ENCODE measurements around the gene SPIC.

The SPIC gene

DNA sequence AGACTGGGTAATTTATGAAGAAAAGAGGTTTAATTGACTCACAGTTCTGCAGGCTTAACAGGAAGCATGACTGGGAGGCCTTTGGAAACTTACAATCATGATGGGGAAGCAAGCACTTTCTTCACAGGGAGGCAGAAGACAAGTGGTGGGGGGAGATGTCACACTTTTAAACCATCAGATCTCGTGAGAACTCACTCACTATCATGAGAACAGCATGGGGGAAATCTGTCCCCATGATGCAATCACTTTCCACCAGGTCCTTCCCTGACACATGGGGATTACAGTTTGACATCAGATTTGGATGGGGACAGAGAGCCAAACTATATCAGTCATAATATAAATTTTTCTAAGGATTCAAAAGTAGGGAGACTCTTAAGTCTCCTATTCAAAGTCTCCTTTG lies 46.0 kb downstream of the SPIC start:
- no peak overlapping the region for H3K4me3 ChIP-seq (ENCODE audit: low read depth, low read length)
- TF ChIP-seq, protein P1, sequence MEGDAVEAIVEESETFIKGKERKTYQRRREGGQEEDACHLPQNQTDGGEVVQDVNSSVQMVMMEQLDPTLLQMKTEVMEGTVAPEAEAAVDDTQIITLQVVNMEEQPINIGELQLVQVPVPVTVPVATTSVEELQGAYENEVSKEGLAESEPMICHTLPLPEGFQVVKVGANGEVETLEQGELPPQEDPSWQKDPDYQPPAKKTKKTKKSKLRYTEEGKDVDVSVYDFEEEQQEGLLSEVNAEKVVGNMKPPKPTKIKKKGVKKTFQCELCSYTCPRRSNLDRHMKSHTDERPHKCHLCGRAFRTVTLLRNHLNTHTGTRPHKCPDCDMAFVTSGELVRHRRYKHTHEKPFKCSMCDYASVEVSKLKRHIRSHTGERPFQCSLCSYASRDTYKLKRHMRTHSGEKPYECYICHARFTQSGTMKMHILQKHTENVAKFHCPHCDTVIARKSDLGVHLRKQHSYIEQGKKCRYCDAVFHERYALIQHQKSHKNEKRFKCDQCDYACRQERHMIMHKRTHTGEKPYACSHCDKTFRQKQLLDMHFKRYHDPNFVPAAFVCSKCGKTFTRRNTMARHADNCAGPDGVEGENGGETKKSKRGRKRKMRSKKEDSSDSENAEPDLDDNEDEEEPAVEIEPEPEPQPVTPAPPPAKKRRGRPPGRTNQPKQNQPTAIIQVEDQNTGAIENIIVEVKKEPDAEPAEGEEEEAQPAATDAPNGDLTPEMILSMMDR (IDR thresholded peaks at IDR 0.05; ENCODE audit: control insufficient read depth, extremely low read depth, insufficient read depth), result no peak
- no peak for DNase-seq (ENCODE audit: low read depth)

DNA sequence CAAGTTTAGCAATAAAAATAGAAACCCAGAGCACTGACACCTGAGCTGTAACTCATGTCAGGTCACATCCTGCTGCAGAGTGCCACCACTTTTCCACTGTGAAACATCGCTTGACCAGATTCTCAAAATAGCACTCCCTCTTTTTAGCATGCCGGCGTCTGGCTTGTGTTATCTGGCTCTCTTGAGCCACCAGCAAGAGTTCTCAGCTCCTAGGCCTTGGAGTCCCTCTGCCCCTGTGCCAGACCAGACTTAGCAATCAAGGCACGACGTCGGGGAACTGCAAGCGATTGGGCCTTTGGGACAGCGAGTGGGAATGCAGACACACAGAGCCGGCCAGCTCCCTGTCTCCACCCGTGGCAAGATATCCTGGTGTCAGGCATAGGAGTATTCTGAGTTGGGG lies 52.5 kb downstream of the SPIC start:
- DNase-seq (ENCODE audit: low read depth), result no peak
- H3K4me3 ChIP-seq (ENCODE audit: low read depth, low read length), result no peak overlapping the region
- TF ChIP-seq, protein P1 (IDR thresholded peaks at IDR 0.05; ENCODE audit: control insufficient read depth, extremely low read depth, insufficient read depth), result no peak

DNA sequence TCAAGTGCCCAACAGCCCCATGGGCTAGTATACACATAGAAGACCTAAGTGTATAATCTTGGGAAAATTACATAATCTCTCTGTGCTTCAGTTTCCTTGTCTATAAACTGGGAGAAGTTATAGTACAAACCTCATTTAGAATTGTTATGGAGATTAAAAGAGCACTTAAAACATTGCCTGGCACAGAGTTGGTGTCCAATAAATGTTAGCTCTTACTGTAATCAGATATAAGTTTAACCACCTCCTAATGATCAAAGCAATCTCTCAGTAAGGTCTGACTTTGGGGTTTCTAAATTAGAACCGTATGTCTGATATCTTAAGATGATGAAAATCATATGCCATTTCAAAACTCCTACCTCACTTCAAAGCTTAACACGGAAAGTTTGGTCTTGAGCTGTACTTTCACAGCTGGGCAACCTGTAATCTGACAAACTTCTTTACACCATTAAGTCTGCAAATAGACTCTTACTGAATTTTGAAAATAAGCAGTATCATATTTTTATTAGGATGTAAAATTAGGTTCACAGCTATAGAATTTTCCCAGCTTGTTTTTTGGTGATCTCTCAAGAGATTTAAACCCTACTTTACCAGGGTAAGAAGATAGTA lies 61.0 kb downstream of the SPIC start:
- no peak overlapping the region for H3K4me3 ChIP-seq (ENCODE audit: low read depth, low read length)
- DNase-seq (ENCODE audit: low read depth), result no peak
- TF ChIP-seq, protein P1 (IDR thresholded peaks at IDR 0.05; ENCODE audit: control insufficient read depth, extremely low read depth, insufficient read depth), result no peak
